OCI-LY1 (cell line): ENCODE data around the gene RFX4.

Experiments used
- EZH2 ChIP-seq: fragments of 200-600 bp; sonication (generic), shearing (Covaris generic); IDR thresholded peaks from 2 replicates; pipeline ENCODE4 v1.8.0; 2017; ENCODE audit warnings: borderline replicate concordance, mixed run types, mild to moderate bottlenecking, antibody characterized with exemption, low read length, moderate library complexity, mixed read lengths
- TF ChIP-seq, protein P1 (sequence below): fragments of 200-600 bp; sonication (generic), shearing (Covaris generic); IDR thresholded peaks from 2 replicates; pipeline ENCODE4 v1.5.1; 2017; ENCODE audit warnings: mild to moderate bottlenecking, antibody characterized with exemption, low read length, moderate library complexity, mixed read lengths

DNA sequence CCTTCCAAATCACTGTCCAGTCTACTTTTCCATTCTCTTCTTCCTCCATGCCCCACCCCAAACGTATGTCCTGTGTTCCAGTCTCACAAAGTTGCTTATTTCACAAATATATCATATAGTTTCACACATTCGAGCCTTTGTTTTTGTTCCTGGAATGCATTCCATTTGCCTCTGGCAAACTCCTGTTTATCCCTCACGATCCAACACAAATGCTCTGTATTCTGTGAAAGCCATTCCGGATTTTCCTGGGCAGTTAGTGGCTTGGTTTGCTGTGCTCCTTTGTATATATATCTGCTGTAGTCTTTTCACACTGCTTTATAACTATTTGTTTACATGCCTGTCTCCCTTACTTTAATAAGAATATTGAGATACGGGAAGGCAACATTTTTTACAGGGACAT is 200.7 kb downstream of the RFX4 start:
- TF ChIP-seq, protein P1, sequence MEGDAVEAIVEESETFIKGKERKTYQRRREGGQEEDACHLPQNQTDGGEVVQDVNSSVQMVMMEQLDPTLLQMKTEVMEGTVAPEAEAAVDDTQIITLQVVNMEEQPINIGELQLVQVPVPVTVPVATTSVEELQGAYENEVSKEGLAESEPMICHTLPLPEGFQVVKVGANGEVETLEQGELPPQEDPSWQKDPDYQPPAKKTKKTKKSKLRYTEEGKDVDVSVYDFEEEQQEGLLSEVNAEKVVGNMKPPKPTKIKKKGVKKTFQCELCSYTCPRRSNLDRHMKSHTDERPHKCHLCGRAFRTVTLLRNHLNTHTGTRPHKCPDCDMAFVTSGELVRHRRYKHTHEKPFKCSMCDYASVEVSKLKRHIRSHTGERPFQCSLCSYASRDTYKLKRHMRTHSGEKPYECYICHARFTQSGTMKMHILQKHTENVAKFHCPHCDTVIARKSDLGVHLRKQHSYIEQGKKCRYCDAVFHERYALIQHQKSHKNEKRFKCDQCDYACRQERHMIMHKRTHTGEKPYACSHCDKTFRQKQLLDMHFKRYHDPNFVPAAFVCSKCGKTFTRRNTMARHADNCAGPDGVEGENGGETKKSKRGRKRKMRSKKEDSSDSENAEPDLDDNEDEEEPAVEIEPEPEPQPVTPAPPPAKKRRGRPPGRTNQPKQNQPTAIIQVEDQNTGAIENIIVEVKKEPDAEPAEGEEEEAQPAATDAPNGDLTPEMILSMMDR: no peak
- TF ChIP-seq EZH2: no peak
